HS-27A (cell line): ENCODE data around the gene PIK3R5.
"Not testable (repeated sequence)": the region's sequence is repeated elsewhere in the genome, so short reads cannot be mapped to it uniquely, and the experiment has no call there.

Experiments used
- DNase-seq: peaks from one replicate; pipeline ENCODE4 v3.0.0-alpha.2; 2012; ENCODE audit warnings: low read depth, missing footprints

Gene PIK3R5

DNA sequence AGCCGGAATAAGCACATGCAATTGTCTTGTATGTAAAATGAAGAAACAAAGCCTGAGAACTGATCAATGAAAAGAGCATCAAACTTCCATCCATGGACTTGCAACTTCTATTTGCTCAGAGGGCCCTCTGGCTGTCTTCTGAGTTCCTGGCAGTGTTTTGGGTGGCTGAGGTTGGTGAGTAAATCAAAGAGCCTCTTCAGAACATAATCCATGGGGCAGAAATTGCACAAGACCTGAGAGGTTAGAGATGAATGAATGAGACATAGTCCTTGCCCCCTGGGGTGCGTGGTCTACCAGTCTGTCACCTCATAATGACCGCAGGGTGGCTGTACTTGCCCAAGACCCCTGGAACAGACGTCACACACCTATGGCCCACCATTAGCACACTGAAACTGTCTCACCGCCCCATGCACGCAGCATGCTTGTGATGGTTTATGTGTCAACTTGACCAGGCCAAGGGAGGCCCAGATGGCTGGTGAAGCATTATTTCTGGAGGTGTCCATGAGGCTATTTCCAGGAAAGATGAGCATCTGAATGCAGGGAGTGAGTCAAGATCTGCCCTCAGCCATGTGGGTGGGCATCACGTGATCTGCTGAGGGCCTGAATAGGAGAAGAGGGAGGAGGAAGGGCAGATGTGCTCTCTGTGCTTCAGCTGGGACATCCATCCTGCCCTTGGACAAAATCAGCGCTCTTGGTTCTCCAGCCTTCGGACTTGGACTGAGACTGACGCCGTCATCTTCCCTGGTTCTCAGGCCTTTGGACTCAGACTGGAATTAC lies 106.3 kb downstream of the PIK3R5 start:
- DNase-seq: no peak

DNA sequence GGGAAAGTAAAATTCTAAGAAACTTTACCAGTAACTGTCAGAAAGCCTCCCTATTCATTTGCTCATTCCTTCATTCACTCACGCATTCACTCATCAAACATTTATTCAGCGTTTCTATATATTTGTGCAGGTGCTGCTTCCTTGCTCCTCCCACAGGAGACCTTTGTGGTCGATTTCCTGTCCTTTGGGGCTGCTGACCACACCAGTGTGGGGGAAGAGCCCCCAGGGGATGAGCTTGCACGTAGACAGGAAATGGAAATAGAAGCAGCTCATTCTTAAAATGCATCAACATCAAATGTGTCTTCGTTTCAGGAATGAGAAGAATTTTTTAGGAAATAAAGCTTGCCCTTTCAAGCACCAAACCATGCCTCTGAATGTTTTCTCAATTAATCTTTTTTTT lies 107.6 kb downstream of the PIK3R5 start:
- DNase-seq: peak; percentile 59

DNA sequence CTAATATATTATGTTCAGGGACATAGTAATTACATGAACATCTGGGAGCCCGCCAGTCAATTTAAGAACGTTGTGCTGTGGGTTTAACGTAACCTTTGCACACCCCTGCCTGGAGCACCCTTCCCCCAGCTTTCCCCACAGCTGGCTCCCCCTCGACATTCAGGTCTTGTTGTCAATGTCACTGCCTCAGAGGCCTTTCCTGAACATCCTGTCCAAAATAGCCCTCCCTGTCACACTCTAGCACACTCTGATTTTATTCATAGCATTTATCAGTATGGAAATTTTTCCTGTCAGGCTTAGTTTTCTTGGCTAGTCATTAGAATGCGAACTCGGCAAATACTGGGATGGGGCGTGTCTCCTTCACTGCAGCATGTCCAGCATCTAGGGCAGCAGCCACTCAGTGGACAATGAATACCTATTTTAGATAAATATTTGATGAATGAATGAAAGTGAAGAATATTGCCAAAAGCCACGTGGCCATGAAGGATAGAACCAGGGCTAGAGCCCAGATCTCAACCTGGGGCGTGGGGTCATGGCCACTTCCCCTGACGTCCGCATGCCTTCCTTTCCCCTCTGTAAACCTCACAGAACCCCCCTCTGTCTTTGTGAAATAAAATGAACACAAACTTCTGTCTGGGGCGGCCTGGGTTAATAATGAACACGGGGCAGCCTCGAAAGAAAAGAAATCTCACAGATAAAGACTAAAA lies 108.5 kb downstream of the PIK3R5 start:
- no peak for DNase-seq

DNA sequence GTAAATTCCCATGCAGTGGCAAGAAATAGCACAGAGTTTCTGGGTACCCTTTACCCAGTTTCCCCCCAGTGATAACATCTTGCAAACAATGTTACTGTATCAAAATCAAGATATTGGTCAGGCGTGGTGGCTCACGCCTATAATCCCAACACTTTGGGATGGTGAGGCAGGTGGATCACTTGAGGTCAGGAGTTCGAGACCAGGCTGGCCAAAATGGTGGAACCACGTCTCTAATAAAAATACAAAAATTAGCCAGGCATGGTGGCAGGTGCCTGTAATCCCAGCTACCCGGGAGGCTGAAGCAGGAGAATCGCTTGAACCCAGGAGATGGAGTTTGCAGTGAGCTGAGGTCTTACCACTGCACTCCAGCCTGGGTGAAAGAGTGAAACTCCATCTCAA lies 109.3 kb downstream of the PIK3R5 start:
- not testable (repeated sequence) for DNase-seq

DNA sequence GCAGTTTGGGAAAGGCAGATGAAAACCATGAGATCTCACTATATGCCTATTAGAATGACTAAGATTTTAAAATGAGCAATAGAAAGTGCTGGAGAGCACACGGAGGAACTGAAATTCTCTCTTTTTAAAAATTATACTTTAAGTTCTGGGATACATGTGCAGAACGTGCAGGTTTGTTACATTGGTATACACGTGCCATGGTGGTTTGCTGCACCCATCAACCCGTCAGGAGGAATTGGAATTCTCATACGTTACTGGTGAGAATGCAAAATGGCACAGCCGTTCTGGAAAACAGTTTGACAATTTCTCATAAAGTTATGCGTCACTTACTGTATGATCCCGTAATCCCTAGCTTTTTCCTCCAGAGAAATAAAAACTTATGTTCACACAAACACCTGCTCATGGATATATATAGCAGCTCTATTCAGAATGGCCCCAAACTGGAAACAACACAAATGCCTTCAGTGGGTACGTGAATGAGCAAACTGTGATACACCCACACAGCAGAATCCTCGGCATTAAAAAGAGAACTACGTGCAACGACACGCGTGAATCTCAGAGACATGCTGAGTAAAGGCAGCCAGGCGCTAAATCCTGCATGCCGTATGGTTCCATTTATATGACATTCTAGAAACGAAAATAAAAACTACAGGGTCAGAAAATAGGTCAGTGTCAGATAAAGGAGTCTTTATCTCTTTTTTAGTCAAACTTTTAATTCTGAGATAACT lies 109.9 kb downstream of the PIK3R5 start:
- DNase-seq: no peak

DNA sequence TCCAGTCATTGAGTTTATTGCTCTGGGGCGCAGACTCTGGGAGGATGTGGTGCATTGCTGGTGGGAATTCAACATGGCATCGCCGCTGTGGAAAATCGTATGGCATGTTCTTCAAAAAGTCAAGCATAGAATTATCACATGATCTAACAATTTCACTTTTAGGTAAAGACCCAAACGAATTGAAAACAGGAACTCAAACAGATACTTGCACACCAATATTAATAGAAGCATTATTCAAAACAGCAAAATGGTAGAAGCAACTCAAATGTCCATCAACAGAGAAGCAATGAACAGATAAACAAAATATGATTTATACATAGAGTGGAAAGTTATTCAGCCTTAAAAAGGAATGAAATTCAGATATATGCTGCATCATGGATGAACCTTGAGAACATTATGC lies 113.9 kb downstream of the PIK3R5 start:
- DNase-seq: no peak

DNA sequence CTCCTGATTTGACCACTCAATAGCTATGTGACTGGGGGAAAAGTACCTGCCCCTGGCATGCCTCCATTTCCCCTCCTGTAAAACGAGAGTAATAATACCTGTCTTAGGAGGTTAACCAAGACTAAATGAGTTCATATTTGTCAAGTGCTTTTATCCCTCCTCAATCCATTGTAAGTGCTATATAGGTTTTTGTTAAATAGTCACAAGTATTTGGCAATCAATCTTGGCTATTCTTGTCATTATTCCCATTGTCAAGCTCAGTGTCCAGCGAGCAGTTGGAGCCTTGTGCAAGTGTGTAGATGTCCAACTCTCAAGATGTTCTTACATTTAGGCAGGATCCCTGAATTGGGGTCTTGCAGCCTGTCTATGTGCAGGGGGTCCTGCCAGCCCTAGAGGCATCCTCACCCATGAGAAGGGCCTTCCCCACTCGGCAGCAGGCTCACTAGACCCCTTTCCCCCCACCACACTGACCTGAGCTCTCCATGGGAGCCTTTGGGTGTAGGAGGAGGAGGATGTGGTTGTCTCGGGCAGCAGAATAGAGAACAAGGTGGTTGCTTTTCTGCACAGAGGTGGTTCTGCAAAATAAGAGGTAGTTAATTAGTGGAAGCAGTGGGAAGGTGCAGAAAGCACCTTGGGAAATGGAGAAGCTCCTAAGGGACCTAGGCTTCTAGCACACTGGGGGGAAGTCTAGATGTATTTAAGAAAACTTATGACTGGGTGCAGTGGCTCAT lies 116.0 kb downstream of the PIK3R5 start:
- no peak for DNase-seq

DNA sequence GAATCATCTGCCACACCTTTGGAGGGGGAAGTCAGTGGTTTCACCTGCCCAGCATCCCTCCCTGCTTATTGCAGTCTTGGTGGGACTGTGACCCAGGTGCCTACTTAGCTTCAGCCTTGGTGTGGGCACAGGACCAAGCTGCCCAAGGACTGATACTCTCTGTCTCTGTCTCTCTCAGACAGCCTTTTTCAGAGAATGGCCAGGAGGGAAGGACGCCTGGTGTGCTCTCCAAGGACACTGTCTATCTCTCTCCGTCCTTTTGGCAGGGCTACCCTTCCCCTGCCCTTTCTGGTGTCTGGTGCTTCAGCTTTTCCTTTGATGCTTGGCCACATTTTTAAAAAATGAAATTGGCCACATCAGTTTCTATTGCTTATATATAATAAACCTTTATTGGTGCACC lies 117.6 kb downstream of the PIK3R5 start:
- DNase-seq: no peak

DNA sequence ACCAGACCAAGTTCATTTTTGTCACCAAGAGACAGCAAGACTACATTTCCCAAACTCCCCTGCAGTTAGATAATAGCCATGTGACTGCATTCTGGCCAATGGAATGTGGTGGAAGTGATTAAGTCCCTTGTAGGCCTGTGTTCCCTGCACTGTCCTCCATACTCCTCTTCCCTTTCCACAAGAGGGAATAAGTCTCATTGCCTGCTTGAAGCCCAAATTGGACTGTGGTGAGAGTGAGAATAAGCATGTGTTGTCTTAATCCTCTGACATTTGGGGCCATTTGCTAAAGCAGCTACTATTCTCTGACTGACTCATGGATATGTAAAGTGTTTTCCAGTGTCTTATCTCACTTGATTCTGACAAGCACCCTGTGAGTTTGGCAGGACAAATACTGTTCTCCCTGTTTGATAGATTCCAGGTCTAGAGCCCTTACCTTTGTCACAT lies 118.7 kb downstream of the PIK3R5 start:
- no peak for DNase-seq

DNA sequence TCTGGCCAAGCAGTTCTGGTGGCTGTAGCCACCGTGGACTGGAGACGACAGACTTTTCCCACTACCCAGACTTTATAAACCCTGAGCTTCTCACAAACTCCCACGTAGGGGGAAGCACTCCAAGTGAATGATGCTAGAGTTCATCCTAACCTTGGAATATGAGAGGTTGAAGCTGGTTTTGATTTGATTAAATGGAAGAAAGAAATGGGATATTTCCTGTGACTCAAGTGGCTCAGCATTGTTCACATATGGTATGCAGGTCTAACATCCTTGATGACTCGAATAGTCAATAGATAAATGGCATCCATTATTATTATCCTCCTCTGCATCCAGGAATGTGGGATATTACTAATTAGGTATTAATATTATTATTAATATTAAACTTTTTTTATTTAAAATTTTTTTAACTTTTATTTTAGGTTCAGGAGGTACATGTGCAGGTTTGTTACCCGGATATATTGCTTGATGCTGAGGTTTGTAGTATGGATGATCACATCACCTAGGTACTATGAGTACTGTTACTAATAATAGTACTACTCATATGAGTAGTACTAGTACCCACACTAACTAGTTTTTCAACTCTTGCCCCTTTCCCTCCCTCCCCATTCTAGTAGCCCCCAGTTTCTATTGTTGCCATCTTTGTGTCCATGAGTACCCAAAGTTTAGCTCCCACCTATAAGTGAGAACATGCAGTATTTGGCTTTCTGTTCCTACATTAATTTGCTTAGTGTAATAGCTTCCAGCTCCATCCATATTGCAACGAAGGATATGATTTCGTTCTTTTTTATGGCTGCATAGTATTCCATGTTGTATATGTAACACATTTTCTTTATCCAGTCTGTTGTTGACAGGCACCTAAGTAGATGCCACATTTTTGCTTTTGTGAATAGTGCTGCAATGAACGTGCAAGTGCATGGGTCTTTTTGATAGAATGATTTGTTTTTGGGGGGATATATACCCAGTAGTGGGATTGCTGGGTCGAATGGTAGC lies 121.0 kb downstream of the PIK3R5 start:
- no peak for DNase-seq

DNA sequence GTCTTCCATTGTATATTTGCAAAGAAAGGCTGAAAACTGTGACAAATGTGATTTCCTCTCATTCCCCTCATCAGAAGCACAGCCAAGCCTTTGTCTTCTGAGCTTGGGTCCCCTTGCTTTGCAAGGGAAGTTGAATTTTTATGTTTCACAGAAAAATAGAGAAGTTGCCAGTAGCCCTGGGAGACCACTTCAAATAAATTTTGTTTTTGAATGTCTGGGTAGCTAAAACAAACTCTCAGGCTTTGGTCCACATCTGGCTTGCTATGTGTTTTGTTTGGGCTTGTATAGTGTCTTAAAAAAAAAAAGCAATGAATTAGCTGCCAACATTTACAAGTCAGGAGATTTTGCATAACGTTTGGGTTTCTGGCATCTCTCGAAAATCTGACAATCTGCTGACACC lies 122.2 kb downstream of the PIK3R5 start:
- DNase-seq: no peak

DNA sequence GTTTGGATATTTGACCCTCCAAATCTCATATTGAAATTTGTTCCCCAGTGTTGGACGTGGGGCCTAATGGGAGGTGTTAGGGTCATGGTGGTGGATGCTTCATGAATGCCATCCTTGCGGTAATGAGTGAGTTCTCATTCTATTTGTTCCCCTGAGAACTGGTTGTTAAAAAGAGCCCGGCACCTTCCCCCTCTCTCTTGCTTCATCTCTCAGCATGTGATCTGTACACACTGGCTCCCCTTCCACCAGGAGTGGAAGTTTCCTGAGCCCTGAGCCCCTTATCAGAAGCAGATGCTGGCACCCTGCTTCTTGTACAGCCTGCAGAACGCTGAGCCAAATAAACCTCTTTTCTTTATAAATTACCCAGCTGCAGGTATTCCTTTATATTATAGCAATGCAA lies 123.7 kb downstream of the PIK3R5 start:
- no peak for DNase-seq

DNA sequence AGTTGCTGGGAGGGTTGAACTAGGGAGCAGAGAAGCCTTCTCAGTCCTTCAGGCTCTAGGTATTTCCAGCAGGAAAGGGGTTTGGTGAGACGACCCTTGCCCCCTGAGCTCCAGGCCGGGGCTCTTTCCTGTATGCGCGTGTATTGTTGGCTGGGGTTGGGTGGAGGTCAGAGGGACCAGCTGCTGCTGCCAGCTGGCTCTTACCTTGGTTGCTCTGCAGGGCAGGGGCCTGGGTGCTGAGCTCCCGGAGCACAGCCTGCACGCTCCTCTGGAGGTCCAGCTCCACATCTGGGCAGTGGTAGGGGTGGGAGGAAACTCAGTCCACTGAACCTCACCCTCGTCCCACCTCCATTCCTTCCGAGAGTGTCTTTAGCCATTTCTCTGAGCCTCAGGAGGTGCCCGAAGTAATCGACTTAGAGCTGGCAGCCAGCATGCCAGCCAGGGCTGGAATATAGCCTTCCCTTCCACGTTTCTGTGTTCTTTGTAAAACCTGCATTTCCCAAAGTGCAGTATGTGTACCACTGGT lies 126.0 kb downstream of the PIK3R5 start:
- no peak for DNase-seq

DNA sequence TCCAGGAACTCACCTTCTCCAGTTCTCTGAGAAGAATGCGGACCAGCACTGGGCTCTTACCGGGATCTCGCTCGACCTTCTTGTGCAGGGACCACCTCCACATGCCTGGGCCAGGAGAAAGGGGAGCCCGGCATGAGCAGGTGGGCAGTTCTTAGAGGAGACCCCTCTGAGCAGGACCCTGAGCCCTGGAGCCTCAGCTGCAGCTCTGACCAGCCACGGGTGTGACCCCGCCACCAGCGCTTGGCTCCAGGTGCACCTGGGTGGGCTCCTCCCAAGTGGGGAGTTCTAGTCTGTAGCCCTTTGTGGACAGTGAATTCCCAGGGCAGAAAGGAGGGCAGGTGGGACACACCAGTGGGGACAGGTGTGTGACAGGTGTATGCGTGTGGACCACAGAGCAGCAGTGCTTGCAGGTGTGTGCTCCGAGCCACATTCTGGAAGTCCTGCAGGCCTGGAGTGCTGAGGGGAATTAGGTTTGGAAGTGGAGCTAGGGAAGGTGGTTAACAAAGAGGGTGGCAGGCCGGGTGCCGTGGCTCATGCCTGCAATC lies 126.9 kb downstream of the PIK3R5 start:
- DNase-seq: no peak

DNA sequence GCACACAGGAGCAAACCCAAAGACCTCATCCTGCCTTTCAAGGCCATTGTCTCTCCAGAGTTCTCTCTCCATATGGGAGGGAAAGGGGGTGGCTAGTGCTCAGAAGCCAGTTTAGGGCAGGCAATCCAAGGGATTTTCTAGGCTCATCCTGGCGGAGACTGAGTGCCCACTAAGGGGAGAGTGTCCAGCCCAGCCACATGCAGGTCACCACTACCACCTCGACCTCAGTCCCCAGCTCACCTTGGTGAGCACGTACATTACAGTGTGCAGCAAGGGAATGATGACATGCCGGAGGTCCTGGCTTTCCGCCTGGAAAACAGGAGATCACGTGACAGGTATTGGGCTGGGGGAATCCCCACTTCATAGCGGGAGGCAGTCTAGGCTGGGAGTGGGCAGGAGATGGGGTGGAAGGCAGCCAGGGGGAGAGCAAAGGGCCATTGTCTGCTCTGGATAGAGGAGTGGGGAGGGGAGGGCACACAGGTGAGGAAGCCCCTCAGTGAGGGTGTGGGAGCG lies 127.9 kb downstream of the PIK3R5 start:
- DNase-seq: no peak

DNA sequence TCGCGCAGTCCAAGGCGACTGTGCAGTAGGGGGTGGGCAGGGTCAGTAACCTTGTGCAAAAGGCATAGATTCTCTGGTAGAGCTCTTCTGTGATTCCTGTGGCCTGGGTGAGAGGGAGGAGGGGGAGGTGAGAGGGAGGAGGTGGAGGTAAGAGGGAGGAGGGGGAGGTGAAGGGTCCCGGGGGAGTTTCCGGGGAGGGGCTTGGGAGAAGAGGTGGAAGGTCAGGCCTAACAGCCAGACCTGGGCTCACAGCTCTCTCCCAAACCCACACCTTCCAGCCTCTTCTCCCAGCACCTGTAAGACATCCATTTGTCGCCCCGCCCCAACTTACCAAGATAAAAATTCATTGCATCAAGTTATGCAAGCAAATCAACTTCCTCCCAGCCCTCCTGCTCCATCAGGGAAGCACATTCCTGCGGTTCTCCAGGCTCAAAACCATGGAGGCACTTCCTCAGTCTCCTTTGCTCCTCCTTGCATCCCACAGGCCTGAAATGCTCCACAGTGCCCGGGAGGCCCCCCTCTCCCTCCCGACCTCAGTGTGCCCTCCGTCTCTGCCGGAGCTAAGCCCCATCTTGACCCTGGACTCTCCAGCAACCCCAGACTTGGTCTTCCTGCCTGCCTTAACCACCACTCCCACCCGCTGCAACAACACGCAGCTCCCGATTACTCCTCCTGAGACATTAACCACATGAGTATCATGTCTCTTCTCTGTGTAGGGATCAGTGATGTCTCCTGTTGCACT lies 128.5 kb downstream of the PIK3R5 start:
- DNase-seq: no peak

DNA sequence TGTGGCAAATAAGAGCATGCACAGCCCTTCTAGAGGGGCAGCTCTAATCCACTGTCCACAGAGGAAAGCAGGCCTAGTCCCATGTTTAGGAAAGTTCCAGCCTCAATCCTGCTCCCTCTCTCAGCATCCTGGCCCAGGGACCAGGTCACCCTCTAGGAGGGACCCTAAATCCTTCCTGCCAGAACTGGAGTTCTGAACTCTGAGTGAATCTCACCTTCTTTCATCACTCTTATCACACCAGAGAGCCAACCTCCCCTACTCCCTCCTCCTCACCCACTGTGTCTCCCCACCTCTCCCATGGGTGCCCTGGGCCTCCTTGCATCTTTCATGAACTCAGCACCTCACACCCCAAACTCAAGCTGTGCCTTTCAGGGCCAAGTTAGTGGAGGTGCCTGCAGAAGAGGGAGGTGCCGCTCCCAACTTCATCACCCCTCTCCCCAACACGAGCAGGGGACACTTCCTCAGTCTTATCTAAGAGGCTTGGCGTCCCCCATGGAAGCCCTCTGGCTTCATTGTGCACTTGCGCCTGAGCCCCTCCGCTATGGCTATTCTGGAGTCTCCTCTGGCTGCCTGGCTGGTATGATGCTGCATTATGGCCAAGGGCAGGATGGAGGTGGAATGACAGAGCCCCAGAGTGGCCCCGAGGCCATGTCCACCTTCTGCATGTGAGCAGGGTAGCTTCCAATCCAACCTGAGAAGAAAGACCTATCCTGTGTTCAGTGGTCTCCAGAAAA lies 129.7 kb downstream of the PIK3R5 start:
- DNase-seq: no peak

DNA sequence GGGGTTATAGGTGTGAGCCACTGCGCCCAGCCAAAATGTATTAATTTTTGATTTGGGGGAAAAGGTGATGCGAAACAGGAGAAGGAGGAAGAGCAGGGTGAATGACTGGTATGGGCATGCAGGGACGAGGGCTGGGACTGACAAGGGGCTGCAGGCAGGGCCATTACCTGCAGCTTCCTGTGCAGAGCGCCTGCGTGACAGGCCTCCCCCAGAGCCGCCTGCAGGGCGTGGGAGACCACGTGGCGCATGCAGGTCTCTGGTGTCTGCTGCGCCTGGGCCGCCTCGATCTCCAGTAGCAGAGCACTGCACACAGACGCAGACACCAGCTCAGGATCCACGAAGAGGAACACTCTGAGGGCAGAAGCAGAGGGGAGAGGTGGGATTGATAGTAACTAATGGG lies 130.4 kb downstream of the PIK3R5 start:
- DNase-seq: no peak
